ENCODE results near the gene POC1B.

Gene POC1B

GRCh38 chr12:89525824-89526770, at the start of gene POC1B:
Gene POC1B, minus strand, starts transcription at chr12:89526047. Its CDS starts 152 bp downstream, at chr12:89525895.
- DNase-seq (ENCODE audit: low spot score) = peak; percentile 88

GRCh38 chr12:89575374-89575773, 49.5 kb upstream of the POC1B start:
- DNase-seq (ENCODE audit: low spot score) = no peak

GRCh38 chr12:89574736-89575208, 48.9 kb upstream of the POC1B start:
- DNase-seq (ENCODE audit: low spot score) = peak; percentile 8

- DNase-seq (ENCODE audit: low spot score) = no peak
Observed at GRCh38 chr12:89573051-89573810, 47.4 kb upstream of the POC1B start.

- no peak for DNase-seq (ENCODE audit: low spot score)
Observed at GRCh38 chr12:89571491-89572195, 45.8 kb upstream of the POC1B start.

GRCh38 chr12:89568484-89568883, 42.6 kb upstream of the POC1B start:
- no peak for DNase-seq (ENCODE audit: low spot score)

- no peak for DNase-seq (ENCODE audit: low spot score)
Observed at GRCh38 chr12:89567691-89568239, 41.9 kb upstream of the POC1B start.

- DNase-seq (ENCODE audit: low spot score) = no peak
Observed at GRCh38 chr12:89566615-89567014, 40.8 kb upstream of the POC1B start.

- DNase-seq (ENCODE audit: low spot score) = no peak
Observed at GRCh38 chr12:89565002-89565401, 39.2 kb upstream of the POC1B start.

- DNase-seq (ENCODE audit: low spot score) = no peak
Observed at GRCh38 chr12:89559753-89560152, 33.9 kb upstream of the POC1B start.

- no peak for DNase-seq (ENCODE audit: low spot score)
Observed at GRCh38 chr12:89556976-89557375, 31.1 kb upstream of the POC1B start.

- no peak for DNase-seq (ENCODE audit: low spot score)
Observed at GRCh38 chr12:89552376-89552775, 26.5 kb upstream of the POC1B start.

- DNase-seq (ENCODE audit: low spot score) = no peak
Observed at GRCh38 chr12:89551747-89552146, 25.9 kb upstream of the POC1B start.

- no peak for DNase-seq (ENCODE audit: low spot score)
Observed at GRCh38 chr12:89547101-89547500, 21.3 kb upstream of the POC1B start.

GRCh38 chr12:89546151-89546550, 20.3 kb upstream of the POC1B start:
- DNase-seq (ENCODE audit: low spot score) = no peak

- DNase-seq (ENCODE audit: low spot score) = no peak
Observed at GRCh38 chr12:89544681-89545184, 18.9 kb upstream of the POC1B start.

GRCh38 chr12:89544022-89544421, 18.2 kb upstream of the POC1B start:
- DNase-seq (ENCODE audit: low spot score) = no peak

- peak; percentile 80 for DNase-seq (ENCODE audit: low spot score)
Observed at GRCh38 chr12:89542912-89543592, 17.2 kb upstream of the POC1B start.

- DNase-seq (ENCODE audit: low spot score) = no peak
Observed at GRCh38 chr12:89542236-89542635, 16.4 kb upstream of the POC1B start.

- DNase-seq (ENCODE audit: low spot score) = no peak
Observed at GRCh38 chr12:89540586-89540985, 14.7 kb upstream of the POC1B start.
